ENCODE results near the gene SLC16A8. TPM values are rescaled to one million over a fixed set of nuclear protein-coding genes. Genes with fewer than 3 reads are reported as not detected.

Gene SLC16A8
- total RNA-seq, 2 donors from 2014 or later = 0.57 to 1.1 TPM

GRCh38 chr22:38114484-38115398, 30.8 kb upstream of the SLC16A8 start:
- peak; percentile 98 for TF ChIP-seq CTCF (conservative IDR thresholded peaks at IDR 0.05)
- Mint-ChIP-seq H3K27me3 (ENCODE audit: insufficient read depth) (no peaks in the 10 kb centered on the region), H3K9me3 (no peaks in the 10 kb centered on the region), H3K4me3 (no peak overlapping the region), H3K4me1 (peaks cover 6% of the 10 kb centered on the region), H3K27ac (no peak overlapping the region), H3K36me3 (ENCODE audit: low read depth) (peaks cover 17% of the 10 kb centered on the region)
- no peaks in the 10 kb centered on the region for H3K4me1 ChIP-seq (ENCODE audit: control insufficient read depth, insufficient read depth, low read length)
- DNase-seq = peak; percentile 97
- no peaks in the 10 kb centered on the region for H3K9me3 ChIP-seq (ENCODE audit: control insufficient read depth, low read length)
- H3K27ac ChIP-seq (ENCODE audit: low read depth, low read length) = no peak overlapping the region
- no peak overlapping the region for H3K4me3 ChIP-seq (ENCODE audit: low read length)
- H3K36me3 ChIP-seq (ENCODE audit: control insufficient read depth, insufficient read depth, low read length) = no peaks in the 10 kb centered on the region
- 61 to 69% methylated on average over 23 to 32 of the region's 32 CpGs for WGBS, 2 experiments (ENCODE audit: insufficient coverage in 1 of 2, insufficient read length in 1 of 2)
- no peak overlapping the region for H3K9ac ChIP-seq (ENCODE audit: extremely low read depth, low read length, poor library complexity, severe bottlenecking)
- peaks cover 3% of the 10 kb centered on the region for H3K27me3 ChIP-seq (ENCODE audit: control insufficient read depth, insufficient read depth, low read length, poor library complexity, severe bottlenecking)

- Mint-ChIP-seq H3K27me3 (ENCODE audit: insufficient read depth) (no peaks in the 10 kb centered on the region), H3K4me3 (no peak overlapping the region), H3K9me3 (no peaks in the 10 kb centered on the region), H3K27ac (no peak overlapping the region), H3K36me3 (ENCODE audit: low read depth) (peaks cover 4% of the 10 kb centered on the region), H3K4me1 (peaks cover 6% of the 10 kb centered on the region)
- 94% methylated on average over 6 to 22 of the region's 22 CpGs for WGBS, 2 experiments (ENCODE audit: insufficient coverage in 1 of 2, insufficient read length in 1 of 2)
- no peak for DNase-seq
- Histone ChIP-seq H3K4me3 (ENCODE audit: low read length) (no peak overlapping the region), H3K9ac (ENCODE audit: extremely low read depth, low read length, poor library complexity, severe bottlenecking) (no peak overlapping the region), H3K36me3 (ENCODE audit: control insufficient read depth, insufficient read depth, low read length) (no peaks in the 10 kb centered on the region), H3K9me3 (ENCODE audit: control insufficient read depth, low read length) (no peaks in the 10 kb centered on the region), H3K27me3 (ENCODE audit: control insufficient read depth, insufficient read depth, low read length, poor library complexity, severe bottlenecking) (peaks cover 4% of the 10 kb centered on the region), H3K27ac (ENCODE audit: low read depth, low read length) (no peak overlapping the region), H3K4me1 (ENCODE audit: control insufficient read depth, insufficient read depth, low read length) (no peaks in the 10 kb centered on the region)
- TF ChIP-seq CTCF (conservative IDR thresholded peaks at IDR 0.05) = no peak
Measured at GRCh38 chr22:38112381-38112780, 28.4 kb upstream of the SLC16A8 start.

GRCh38 chr22:38111925-38112355, 28.0 kb upstream of the SLC16A8 start:
- Mint-ChIP-seq H3K4me3 (no peak overlapping the region), H3K4me1 (peaks cover 6% of the 10 kb centered on the region), H3K27me3 (ENCODE audit: insufficient read depth) (no peaks in the 10 kb centered on the region), H3K36me3 (ENCODE audit: low read depth) (peaks cover 4% of the 10 kb centered on the region), H3K27ac (no peak overlapping the region), H3K9me3 (no peaks in the 10 kb centered on the region)
- Histone ChIP-seq H3K27ac (ENCODE audit: low read depth, low read length) (no peak overlapping the region), H3K9me3 (ENCODE audit: control insufficient read depth, low read length) (no peaks in the 10 kb centered on the region), H3K9ac (ENCODE audit: extremely low read depth, low read length, poor library complexity, severe bottlenecking) (no peak overlapping the region), H3K36me3 (ENCODE audit: control insufficient read depth, insufficient read depth, low read length) (no peaks in the 10 kb centered on the region), H3K4me1 (ENCODE audit: control insufficient read depth, insufficient read depth, low read length) (no peaks in the 10 kb centered on the region), H3K4me3 (ENCODE audit: low read length) (no peak overlapping the region), H3K27me3 (ENCODE audit: control insufficient read depth, insufficient read depth, low read length, poor library complexity, severe bottlenecking) (peaks cover 4% of the 10 kb centered on the region)
- WGBS, 2 experiments (ENCODE audit: insufficient coverage in 1 of 2, insufficient read length in 1 of 2) = 90 to 96% methylated on average over 8 to 11 of the region's 11 CpGs
- no peak for TF ChIP-seq CTCF (conservative IDR thresholded peaks at IDR 0.05)
- DNase-seq = no peak

Measured in endodermal cell (in vitro differentiated cells).